Immature natural killer cell (primary cell): ENCODE data around the gene RPL36. TPM values are rescaled to one million over a fixed set of nuclear protein-coding genes. Genes with fewer than 3 reads are reported as not detected.

Source experiments
- DNase-seq, 3 donors: peaks; one replicate each; pipeline ENCODE4 v3.0.0; 2022; ENCODE audit warnings: mixed read lengths in 1 of 3
- H3K27ac Mint-ChIP-seq, 6 donors: one replicate each; pipeline ENCODE4 v1.8.0; 2020; ENCODE audit warnings: mixed read lengths in 6 of 6, mild to moderate bottlenecking in 5 of 6, inconsistent platforms in 4 of 6, moderate library complexity in 3 of 6
- H3K27me3 Mint-ChIP-seq, 3 donors: one replicate each; pipeline ENCODE4 v1.8.0; 2020 to 2021; ENCODE audit warnings: low read depth in 3 of 3, mild to moderate bottlenecking in 3 of 3, mixed read lengths in 3 of 3, moderate library complexity in 3 of 3, inconsistent platforms in 1 of 3
- H3K36me3 Mint-ChIP-seq, 3 donors: one replicate each; pipeline ENCODE4 v1.8.0; 2020; ENCODE audit warnings: mixed read lengths in 3 of 3, inconsistent platforms in 2 of 3, mild to moderate bottlenecking in 2 of 3
- H3K4me1 Mint-ChIP-seq, 2 donors: one replicate each; pipeline ENCODE4 v1.8.0; 2020; ENCODE audit warnings: inconsistent platforms in 2 of 2, mild to moderate bottlenecking in 2 of 2, mixed read lengths in 2 of 2, moderate library complexity in 1 of 2
- H3K4me3 Mint-ChIP-seq, 5 donors: one replicate each; pipeline ENCODE4 v1.8.0; 2020; ENCODE audit warnings: mild to moderate bottlenecking in 5 of 5, mixed read lengths in 5 of 5, inconsistent platforms in 3 of 5, moderate library complexity in 3 of 5
- H3K9me3 Mint-ChIP-seq, 6 donors: one replicate each; pipeline ENCODE4 v1.8.0; 2020; ENCODE audit warnings: mild to moderate bottlenecking in 6 of 6, mixed read lengths in 6 of 6, inconsistent platforms in 4 of 6, moderate library complexity in 3 of 6
- polyA plus RNA-seq, 3 donors: library from polyadenylated mRNA; unstranded; fragments of 300-500 nt; fragmentation: Illumina TruSeq; gene quantifications; one replicate each; pipeline ENCODE4 v1.2.3, GENCODE V29; 2021

The RPL36 gene
- polyA plus RNA-seq: 1,000 to 10,000 TPM in 1 of 3 donors, 100 to 1,000 TPM in 2; 550 to 1,524 (median 935) TPM

- H3K9me3 Mint-ChIP-seq: no peaks in the 10 kb centered on the region
- peaks cover 7 to 19% (median 16%) of the 10 kb centered on the region in 3 donors for H3K27me3 Mint-ChIP-seq
- peak; percentile 98 for DNase-seq
- peak within 1 kb of the TSS; percentile 84 to 96 (median 90) for H3K27ac Mint-ChIP-seq
- H3K4me3 Mint-ChIP-seq: peak within 1 kb of the TSS; percentile 91 to 94 (median 93)
- H3K4me1 Mint-ChIP-seq: peaks cover 36 to 38% of the 10 kb centered on the region in 2 donors
- no peaks in the 10 kb centered on the region for H3K36me3 Mint-ChIP-seq
Measured at GRCh38 chr19:5690125-5690954, at the start of gene RPL36. Gene RPL36 (plus strand): TSS chr19:5690295. CDS start chr19:5690508, 213 bp downstream.

GRCh38 chr19:5641171-5641570 lies 48.9 kb upstream of the RPL36 start:
- H3K36me3 Mint-ChIP-seq: peaks cover 0 to 35% (median 18%) of the 10 kb centered on the region in 3 donors
- H3K4me1 Mint-ChIP-seq: peaks cover 45 to 62% of the 10 kb centered on the region in 2 donors
- no peak overlapping the region for H3K27ac Mint-ChIP-seq

GRCh38 chr19:5642204-5642603 lies 47.9 kb upstream of the RPL36 start:
- no peak overlapping the region for H3K4me3 Mint-ChIP-seq
- H3K9me3 Mint-ChIP-seq: no peaks in the 10 kb centered on the region
- peaks cover 0 to 12% (median 10%) of the 10 kb centered on the region in 3 donors for H3K27me3 Mint-ChIP-seq
- peaks cover 0 to 46% (median 18%) of the 10 kb centered on the region in 3 donors for H3K36me3 Mint-ChIP-seq
- H3K4me1 Mint-ChIP-seq: peaks cover 50 to 66% of the 10 kb centered on the region in 2 donors
- H3K27ac Mint-ChIP-seq: peak overlapping the region in 2 of 6 donors; percentile 5 to 9
- DNase-seq: no peak

More at GRCh38 chr19:5641171-5641570, 48.9 kb upstream of the RPL36 start:
- no peak for DNase-seq
- Mint-ChIP-seq H3K27me3 (peaks cover 0 to 12% (median 10%) of the 10 kb centered on the region in 3 donors), H3K4me3 (no peak overlapping the region), H3K9me3 (no peaks in the 10 kb centered on the region)

GRCh38 chr19:5643060-5643459 lies 47.0 kb upstream of the RPL36 start:
- Mint-ChIP-seq H3K36me3 (peaks cover under 1 to 48% (median 18%) of the 10 kb centered on the region in 3 donors), H3K27ac (no peak overlapping the region), H3K27me3 (peaks cover 0 to 12% (median 11%) of the 10 kb centered on the region in 3 donors), H3K9me3 (no peaks in the 10 kb centered on the region), H3K4me1 (peaks cover 44 to 61% of the 10 kb centered on the region in 2 donors), H3K4me3 (no peak overlapping the region)
- DNase-seq: no peak

- Mint-ChIP-seq H3K27ac (peak overlapping the region in 2 of 6 donors; percentile 21 to 45), H3K9me3 (no peaks in the 10 kb centered on the region), H3K36me3 (peaks cover 5 to 51% (median 23%) of the 10 kb centered on the region in 3 donors), H3K4me1 (peaks cover 40 to 56% of the 10 kb centered on the region in 2 donors), H3K27me3 (peaks cover 0 to 12% (median 11%) of the 10 kb centered on the region in 3 donors), H3K4me3 (no peak overlapping the region)
- no peak for DNase-seq
Measured at GRCh38 chr19:5644037-5644436, 46.1 kb upstream of the RPL36 start.

GRCh38 chr19:5645409-5645808 lies 44.7 kb upstream of the RPL36 start:
- DNase-seq: no peak
- H3K4me3 Mint-ChIP-seq: no peak overlapping the region
- peak overlapping the region in 1 of 6 donors; percentile 53 for H3K27ac Mint-ChIP-seq
- peaks cover 35 to 49% of the 10 kb centered on the region in 2 donors for H3K4me1 Mint-ChIP-seq
- H3K27me3 Mint-ChIP-seq: peaks cover 0 to 12% (median 11%) of the 10 kb centered on the region in 3 donors
- H3K36me3 Mint-ChIP-seq: peaks cover 5 to 56% (median 31%) of the 10 kb centered on the region in 3 donors
- no peaks in the 10 kb centered on the region for H3K9me3 Mint-ChIP-seq

- Mint-ChIP-seq H3K36me3 (peaks cover 9 to 57% (median 30%) of the 10 kb centered on the region in 3 donors), H3K4me1 (peaks cover 27 to 42% of the 10 kb centered on the region in 2 donors), H3K9me3 (no peaks in the 10 kb centered on the region), H3K4me3 (no peak overlapping the region), H3K27me3 (peaks cover 0 to 14% (median 6%) of the 10 kb centered on the region in 3 donors), H3K27ac (peak overlapping the region in 1 of 6 donors; percentile 38)
- DNase-seq: no peak
Measured at GRCh38 chr19:5646703-5647102, 43.4 kb upstream of the RPL36 start.

GRCh38 chr19:5648464-5648863 lies 41.6 kb upstream of the RPL36 start:
- no peaks in the 10 kb centered on the region for H3K9me3 Mint-ChIP-seq
- no peak overlapping the region for H3K4me3 Mint-ChIP-seq
- DNase-seq: no peak
- peak overlapping the region in 1 of 6 donors; percentile 60 for H3K27ac Mint-ChIP-seq
- H3K36me3 Mint-ChIP-seq: peaks cover 9 to 59% (median 34%) of the 10 kb centered on the region in 3 donors
- H3K4me1 Mint-ChIP-seq: peaks cover 21 to 35% of the 10 kb centered on the region in 2 donors
- peaks cover 0 to 12% (median 6%) of the 10 kb centered on the region in 3 donors for H3K27me3 Mint-ChIP-seq

GRCh38 chr19:5651361-5651760 lies 38.7 kb upstream of the RPL36 start:
- H3K9me3 Mint-ChIP-seq: no peaks in the 10 kb centered on the region
- H3K4me1 Mint-ChIP-seq: peaks cover 5 to 10% of the 10 kb centered on the region in 2 donors
- no peak overlapping the region for H3K27ac Mint-ChIP-seq
- H3K4me3 Mint-ChIP-seq: no peak overlapping the region
- peaks cover 21 to 59% (median 37%) of the 10 kb centered on the region in 3 donors for H3K36me3 Mint-ChIP-seq
- no peak for DNase-seq
- H3K27me3 Mint-ChIP-seq: peaks cover 0 to 6% (median 0%) of the 10 kb centered on the region in 3 donors

GRCh38 chr19:5652261-5652660 lies 37.8 kb upstream of the RPL36 start:
- peaks cover 21 to 54% (median 37%) of the 10 kb centered on the region in 3 donors for H3K36me3 Mint-ChIP-seq
- H3K27ac Mint-ChIP-seq: no peak overlapping the region
- peaks cover 0 to 6% (median 0%) of the 10 kb centered on the region in 3 donors for H3K27me3 Mint-ChIP-seq
- no peak overlapping the region for H3K4me3 Mint-ChIP-seq
- no peak for DNase-seq
- H3K4me1 Mint-ChIP-seq: peaks cover 0 to 1% of the 10 kb centered on the region in 2 donors
- no peaks in the 10 kb centered on the region for H3K9me3 Mint-ChIP-seq

GRCh38 chr19:5654931-5655330 lies 35.2 kb upstream of the RPL36 start:
- Mint-ChIP-seq H3K27ac (no peak overlapping the region), H3K36me3 (peaks cover 25 to 50% (median 30%) of the 10 kb centered on the region in 3 donors)

GRCh38 chr19:5655412-5655811 lies 34.7 kb upstream of the RPL36 start:
- peaks cover 0 to 3% (median 0%) of the 10 kb centered on the region in 3 donors for H3K27me3 Mint-ChIP-seq
- no peak overlapping the region for H3K27ac Mint-ChIP-seq
- no peaks in the 10 kb centered on the region for H3K4me1 Mint-ChIP-seq
- H3K9me3 Mint-ChIP-seq: no peaks in the 10 kb centered on the region
- peaks cover 25 to 48% (median 27%) of the 10 kb centered on the region in 3 donors for H3K36me3 Mint-ChIP-seq
- H3K4me3 Mint-ChIP-seq: no peak overlapping the region
- DNase-seq: no peak

More at GRCh38 chr19:5654931-5655330, 35.2 kb upstream of the RPL36 start:
- DNase-seq: no peak
- Mint-ChIP-seq H3K9me3 (no peaks in the 10 kb centered on the region), H3K4me1 (no peaks in the 10 kb centered on the region), H3K4me3 (no peak overlapping the region), H3K27me3 (peaks cover 0 to 4% (median 0%) of the 10 kb centered on the region in 3 donors)

- Mint-ChIP-seq H3K4me3 (no peak overlapping the region), H3K36me3 (peaks cover 12 to 41% (median 13%) of the 10 kb centered on the region in 3 donors), H3K4me1 (peaks cover 0 to 6% of the 10 kb centered on the region in 2 donors), H3K9me3 (no peaks in the 10 kb centered on the region), H3K27ac (no peak overlapping the region), H3K27me3 (peaks cover 0 to 3% (median 2%) of the 10 kb centered on the region in 3 donors)
- no peak for DNase-seq
Measured at GRCh38 chr19:5661483-5661882, 28.6 kb upstream of the RPL36 start.

GRCh38 chr19:5663904-5664303 lies 26.2 kb upstream of the RPL36 start:
- DNase-seq: no peak
- no peak overlapping the region for H3K27ac Mint-ChIP-seq

More at GRCh38 chr19:5663904-5664303, 26.2 kb upstream of the RPL36 start:
- no peak overlapping the region for H3K4me3 Mint-ChIP-seq
- H3K9me3 Mint-ChIP-seq: no peaks in the 10 kb centered on the region
- H3K27me3 Mint-ChIP-seq: peaks cover 2 to 3% (median 2%) of the 10 kb centered on the region in 3 donors
- peaks cover 7 to 39% (median 13%) of the 10 kb centered on the region in 3 donors for H3K36me3 Mint-ChIP-seq
- peaks cover 0 to 6% of the 10 kb centered on the region in 2 donors for H3K4me1 Mint-ChIP-seq
